ENCODE measurements around the gene SWI5.

Gene SWI5

DNA sequence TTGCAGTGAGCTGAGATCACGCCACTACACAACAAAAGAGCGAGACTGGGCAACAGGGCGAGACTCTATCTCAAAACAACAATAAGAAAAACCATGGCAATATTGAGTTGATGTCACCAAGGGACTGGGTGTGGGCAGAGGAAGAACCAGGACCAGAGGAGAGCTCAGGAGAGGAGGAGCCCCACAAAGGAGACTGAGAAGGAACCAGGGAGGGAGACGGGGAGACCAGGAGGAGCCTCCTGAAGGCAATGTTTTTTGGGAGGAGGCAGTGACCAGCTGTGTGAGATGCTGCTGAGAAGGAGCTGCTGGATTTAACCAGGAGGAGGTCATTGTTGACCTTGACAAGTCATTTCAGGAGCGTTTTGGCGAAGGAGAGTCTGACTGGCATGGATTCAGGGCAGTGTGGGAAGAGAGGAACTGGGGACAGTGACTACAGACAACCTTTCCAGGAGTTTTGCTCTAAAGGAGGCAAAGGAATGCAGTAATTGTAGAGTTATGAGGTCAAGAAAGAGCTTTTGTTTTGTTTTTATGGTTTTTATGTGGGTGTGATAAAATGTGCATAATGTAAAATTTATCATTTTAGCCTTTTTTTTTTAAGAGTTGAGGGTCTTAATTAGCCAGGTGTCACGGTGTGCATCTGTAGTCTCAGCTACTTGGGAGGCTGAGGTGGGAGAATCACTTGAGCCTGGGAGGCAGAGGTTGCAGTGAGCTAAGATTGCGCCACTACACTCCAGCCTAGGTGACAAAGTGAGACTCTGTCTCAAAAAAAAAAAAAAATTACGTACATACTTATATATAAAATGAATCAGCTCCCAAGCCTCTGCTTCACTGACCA lies 28.3 kb downstream of the SWI5 start:
- no peak overlapping the region for H3K4me3 ChIP-seq (ENCODE audit: low read length)
- DNase-seq (ENCODE audit: low read depth, low spot score): no peak

GRCh38 chr9:128304971-128305288 lies 28.9 kb downstream of the SWI5 start:
- no peak overlapping the region for H3K4me3 ChIP-seq (ENCODE audit: low read length)
- DNase-seq (ENCODE audit: low read depth, low spot score): no peak

DNA sequence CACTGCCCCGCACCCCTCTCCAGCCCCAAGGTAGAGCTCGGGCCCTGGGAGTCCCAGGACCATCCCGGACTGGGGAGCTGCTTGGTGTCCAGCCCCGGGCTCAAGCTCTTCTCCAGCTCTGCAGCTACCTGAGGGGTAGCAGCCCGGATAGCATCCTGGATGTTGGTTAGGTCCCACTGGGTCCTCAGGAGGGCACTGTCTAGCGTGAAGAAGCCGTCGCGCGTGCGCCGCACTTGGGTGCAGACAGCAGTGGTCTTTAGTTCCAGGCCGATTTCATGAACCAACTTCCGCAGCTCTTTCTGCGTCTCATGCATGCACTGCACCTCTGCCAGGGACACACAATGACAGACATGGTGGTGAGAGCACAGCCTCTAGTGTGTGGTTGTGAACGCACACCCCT lies 33.5 kb downstream of the SWI5 start:
- no peak overlapping the region for H3K4me3 ChIP-seq (ENCODE audit: low read length)

DNA sequence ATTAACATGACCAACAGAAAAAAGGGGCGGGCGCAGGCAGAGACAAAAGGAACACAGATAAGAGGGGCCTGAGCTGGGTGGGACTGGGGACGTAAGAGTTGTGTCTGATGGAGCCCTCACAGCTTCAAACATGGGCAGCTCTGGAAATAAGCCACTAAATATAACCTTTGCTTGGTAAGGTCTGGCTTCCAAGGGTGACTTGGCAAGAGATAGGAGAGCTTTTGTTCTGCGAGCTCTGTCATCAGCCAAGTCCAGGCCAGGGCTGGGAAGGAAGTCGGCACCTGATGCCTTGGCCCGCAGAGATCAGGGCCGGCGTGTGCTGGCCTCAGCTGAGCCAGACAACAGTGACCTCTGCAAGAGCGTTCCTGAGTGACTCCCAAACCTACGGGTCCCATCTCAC lies 34.4 kb downstream of the SWI5 start:
- DNase-seq (ENCODE audit: low read depth, low spot score): no peak
- no peak overlapping the region for H3K4me3 ChIP-seq (ENCODE audit: low read length)

More for the DNA sequence above, 33.5 kb downstream of the SWI5 start:
- no peak for DNase-seq (ENCODE audit: low read depth, low spot score)

GRCh38 chr9:128314697-128315096 lies 38.6 kb downstream of the SWI5 start:
- H3K4me3 ChIP-seq (ENCODE audit: low read length): no peak overlapping the region
- DNase-seq (ENCODE audit: low read depth, low spot score): no peak

DNA sequence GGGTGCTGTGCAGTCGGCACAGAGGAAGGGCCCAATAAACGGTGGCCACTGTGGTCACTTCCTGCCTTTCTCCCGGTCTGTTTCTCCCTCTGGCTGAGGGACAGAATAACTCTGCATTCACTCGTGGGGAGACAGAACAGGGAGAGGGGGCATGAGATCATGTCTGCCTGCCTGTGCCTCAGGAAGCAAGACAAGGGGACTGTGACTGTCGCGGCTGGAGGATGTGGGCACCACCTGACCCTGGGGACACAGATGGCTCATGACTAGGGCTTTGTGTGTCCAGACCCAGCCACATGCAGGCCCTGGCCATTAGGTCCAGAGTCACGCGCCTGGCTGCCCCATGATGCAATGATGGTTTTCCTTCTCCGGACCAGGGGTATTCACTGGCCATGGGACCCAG lies 40.3 kb downstream of the SWI5 start:
- no peak for DNase-seq (ENCODE audit: low read depth, low spot score)
- H3K4me3 ChIP-seq (ENCODE audit: low read length): no peak overlapping the region

GRCh38 chr9:128317629-128318028 lies 41.6 kb downstream of the SWI5 start:
- H3K4me3 ChIP-seq (ENCODE audit: low read length): no peak overlapping the region
- no peak for DNase-seq (ENCODE audit: low read depth, low spot score)

DNA sequence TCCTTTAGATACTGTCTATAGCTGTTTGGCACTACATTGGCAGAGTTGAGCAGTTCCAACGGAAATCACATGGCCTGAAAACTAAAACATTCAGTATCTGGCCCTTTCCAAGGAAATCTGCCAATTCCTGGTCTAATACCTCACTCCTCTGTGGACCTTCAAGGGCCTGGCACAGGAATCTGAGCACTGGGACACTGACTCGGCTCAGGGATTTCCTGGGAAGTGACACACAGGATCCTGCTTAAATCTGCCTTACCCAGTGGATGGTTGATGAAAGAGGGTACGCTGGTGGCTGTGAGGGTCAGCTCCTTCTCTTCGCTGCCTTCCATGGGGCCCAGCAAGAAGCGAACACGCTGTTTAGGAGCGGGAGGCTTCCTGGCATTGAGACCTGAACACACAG lies 45.3 kb downstream of the SWI5 start:
- DNase-seq (ENCODE audit: low read depth, low spot score): no peak
- H3K4me3 ChIP-seq (ENCODE audit: low read length): peak overlapping the region; percentile 63

GRCh38 chr9:128321879-128322403 lies 45.9 kb downstream of the SWI5 start:
- no peak for DNase-seq (ENCODE audit: low read depth, low spot score)
- H3K4me3 ChIP-seq (ENCODE audit: low read length): peak overlapping the region; percentile 63

GRCh38 chr9:128322404-128323211 lies 46.5 kb downstream of the SWI5 start, which contains the start of the genes COQ4 and TRUB2:
Gene COQ4 (plus strand): TSS chr9:128322839. CDS start chr9:128322859, 20 bp downstream.
Gene TRUB2 (minus strand): TSS chr9:128322447. CDS start chr9:128322408, 39 bp downstream.
- H3K4me3 ChIP-seq (ENCODE audit: low read length): peak within 1 kb of the TSS; percentile 63
- peak; percentile 90 for DNase-seq (ENCODE audit: low read depth, low spot score)

- no peak for DNase-seq (ENCODE audit: low read depth, low spot score)
Observed at GRCh38 chr9:128323212-128323730, 47.2 kb downstream of the SWI5 start.

GRCh38 chr9:128323791-128324190 lies 47.7 kb downstream of the SWI5 start:
- no peak for DNase-seq (ENCODE audit: low read depth, low spot score)
- peak overlapping the region; percentile 63 for H3K4me3 ChIP-seq (ENCODE audit: low read length)

More at GRCh38 chr9:128323212-128323730, 47.2 kb downstream of the SWI5 start:
- peak overlapping the region; percentile 63 for H3K4me3 ChIP-seq (ENCODE audit: low read length)

GRCh38 chr9:128324401-128324800 lies 48.3 kb downstream of the SWI5 start:
- no peak for DNase-seq (ENCODE audit: low read depth, low spot score)

DNA sequence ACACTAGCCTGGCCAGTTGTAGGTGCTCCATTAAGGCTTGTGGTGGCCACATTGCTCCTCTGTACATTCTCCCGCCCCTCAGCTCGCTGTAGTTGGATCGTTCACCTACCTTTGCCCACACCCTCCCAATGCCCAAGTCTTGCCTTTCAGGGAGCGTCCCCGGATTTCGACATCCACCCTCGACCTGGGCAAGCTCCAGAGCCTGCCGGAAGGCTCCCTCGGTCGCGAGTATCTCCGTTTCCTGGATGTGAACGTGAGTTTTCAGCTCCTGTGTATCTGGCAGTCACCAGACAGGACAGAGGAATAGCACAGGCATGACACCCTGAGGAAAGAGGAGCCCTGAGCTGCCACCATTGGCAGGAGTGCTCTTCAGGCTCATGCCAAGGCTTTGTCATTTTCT lies 49.6 kb downstream of the SWI5 start:
- H3K4me3 ChIP-seq (ENCODE audit: low read length): no peak overlapping the region
- DNase-seq (ENCODE audit: low read depth, low spot score): no peak

More at GRCh38 chr9:128324401-128324800, 48.3 kb downstream of the SWI5 start:
- H3K4me3 ChIP-seq (ENCODE audit: low read length): no peak overlapping the region

GRCh38 chr9:128333451-128333869 lies 57.4 kb downstream of the SWI5 start:
- no peak for DNase-seq (ENCODE audit: low read depth, low spot score)
- H3K4me3 ChIP-seq (ENCODE audit: low read length): no peak overlapping the region

- no peak for DNase-seq (ENCODE audit: low read depth, low spot score)
- H3K4me3 ChIP-seq (ENCODE audit: low read length): no peak overlapping the region
Observed at GRCh38 chr9:128335161-128335560, 59.1 kb downstream of the SWI5 start.

DNA sequence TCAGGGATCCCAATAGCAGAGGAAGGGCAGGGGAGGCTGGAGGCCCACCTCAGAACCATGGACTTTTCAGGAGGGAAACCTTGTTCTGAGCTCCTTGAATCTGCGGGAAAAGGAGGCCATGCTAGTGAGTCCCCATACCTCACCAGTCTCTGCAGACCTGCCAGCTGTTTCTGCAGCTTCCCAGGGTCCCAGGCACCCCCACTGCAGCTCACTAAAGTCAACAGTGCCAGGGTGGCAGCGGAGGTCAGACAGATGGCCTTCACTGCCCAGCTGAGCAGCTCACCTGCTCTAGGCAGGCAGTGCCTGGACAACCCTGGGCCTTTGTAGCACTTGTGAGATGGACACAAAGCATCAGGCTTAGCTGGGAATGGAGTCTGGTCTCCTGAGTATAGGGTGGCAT lies 59.8 kb downstream of the SWI5 start:
- H3K4me3 ChIP-seq (ENCODE audit: low read length): no peak overlapping the region
- DNase-seq (ENCODE audit: low read depth, low spot score): no peak

GRCh38 chr9:128337936-128338335 lies 61.9 kb downstream of the SWI5 start:
- no peak overlapping the region for H3K4me3 ChIP-seq (ENCODE audit: low read length)
- no peak for DNase-seq (ENCODE audit: low read depth, low spot score)

Measured in Jurkat, Clone E6-1 (cell line).